MM.1S (cell line): Measurements from ENCODE around the gene WDR70.

ENCODE experiments used
- EZH2 ChIP-seq: fragments of 300-600 bp; sonication (generic); optimal IDR thresholded peaks from 2 replicates; pipeline ENCODE3; 2017; ENCODE audit warnings: low read depth, mild to moderate bottlenecking, antibody characterized with exemption, low read length, mixed read lengths
- EZH2phosphoT487 ChIP-seq: fragments of 300-600 bp; sonication (generic); IDR thresholded peaks from 2 replicates; pipeline ENCODE4 v1.6.1; 2018; ENCODE audit warnings: antibody characterized with exemption, low read length
- TF ChIP-seq, protein P1 (sequence below): fragments of 300-600 bp; sonication (generic); IDR thresholded peaks from 2 replicates; pipeline ENCODE4 v1.5.1; 2016; ENCODE audit warnings: antibody characterized with exemption, low read length, mixed read lengths

DNA sequence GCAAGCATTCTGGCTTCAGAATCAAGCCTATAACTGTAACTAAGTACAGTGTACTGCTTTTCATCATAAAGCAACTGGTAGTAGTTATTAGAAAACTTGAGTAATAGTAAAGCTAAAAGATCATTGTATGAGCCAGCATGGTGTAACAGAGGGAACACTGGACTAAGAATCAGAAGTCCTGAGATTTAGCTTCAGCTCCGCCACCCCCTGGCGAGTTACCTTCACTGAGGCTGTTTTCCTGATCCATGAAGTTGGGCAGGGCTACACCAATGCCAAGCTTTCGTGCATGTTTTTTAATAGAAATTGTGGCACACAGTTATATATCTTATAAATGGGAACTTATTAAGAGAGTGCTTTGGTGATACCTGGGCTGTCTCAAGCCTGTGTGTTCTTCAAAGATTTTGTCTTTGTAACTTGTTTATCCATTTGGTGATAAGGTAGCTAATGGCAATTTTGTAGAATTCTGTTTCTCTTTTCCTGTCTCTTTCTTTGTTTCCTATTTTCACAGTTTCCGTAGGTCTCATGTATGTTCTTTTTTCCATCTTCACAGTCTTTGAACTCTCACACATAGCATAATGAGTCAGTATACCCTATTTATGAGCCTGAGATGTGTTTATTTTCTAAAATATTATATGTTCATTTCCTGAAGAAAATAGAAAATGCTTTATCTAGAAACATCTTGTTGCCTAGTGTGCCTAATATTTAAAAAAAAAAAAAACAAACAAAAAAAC, 358.4 kb downstream of the WDR70 start:
- TF ChIP-seq, protein P1, sequence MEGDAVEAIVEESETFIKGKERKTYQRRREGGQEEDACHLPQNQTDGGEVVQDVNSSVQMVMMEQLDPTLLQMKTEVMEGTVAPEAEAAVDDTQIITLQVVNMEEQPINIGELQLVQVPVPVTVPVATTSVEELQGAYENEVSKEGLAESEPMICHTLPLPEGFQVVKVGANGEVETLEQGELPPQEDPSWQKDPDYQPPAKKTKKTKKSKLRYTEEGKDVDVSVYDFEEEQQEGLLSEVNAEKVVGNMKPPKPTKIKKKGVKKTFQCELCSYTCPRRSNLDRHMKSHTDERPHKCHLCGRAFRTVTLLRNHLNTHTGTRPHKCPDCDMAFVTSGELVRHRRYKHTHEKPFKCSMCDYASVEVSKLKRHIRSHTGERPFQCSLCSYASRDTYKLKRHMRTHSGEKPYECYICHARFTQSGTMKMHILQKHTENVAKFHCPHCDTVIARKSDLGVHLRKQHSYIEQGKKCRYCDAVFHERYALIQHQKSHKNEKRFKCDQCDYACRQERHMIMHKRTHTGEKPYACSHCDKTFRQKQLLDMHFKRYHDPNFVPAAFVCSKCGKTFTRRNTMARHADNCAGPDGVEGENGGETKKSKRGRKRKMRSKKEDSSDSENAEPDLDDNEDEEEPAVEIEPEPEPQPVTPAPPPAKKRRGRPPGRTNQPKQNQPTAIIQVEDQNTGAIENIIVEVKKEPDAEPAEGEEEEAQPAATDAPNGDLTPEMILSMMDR: no peak
- TF ChIP-seq EZH2phosphoT487: no peak
- no peak for TF ChIP-seq EZH2
